IPS DF 6.9 (cell line): Measurements from ENCODE around the gene ADAM12.

ENCODE experiments used
- DNase-seq: peaks from one replicate; pipeline ENCODE4 v3.0.0-alpha.2; 2013; ENCODE audit warnings: low read depth, low spot score
- H3K27ac ChIP-seq: one replicate; pipeline ENCODE4 v1.5.1; 2013; ENCODE audit warnings: low read length, control low read depth
- H3K27me3 ChIP-seq: 2 replicates; pipeline ENCODE4 v1.6.1; 2013; ENCODE audit warnings: mild to moderate bottlenecking, low read length; ENCODE audit not compliant: control insufficient read depth, insufficient read depth
- H3K36me3 ChIP-seq: 2 replicates; pipeline ENCODE4 v1.6.1; 2013; ENCODE audit warnings: low read length; ENCODE audit not compliant: control insufficient read depth, insufficient read depth
- H3K4me1 ChIP-seq: 2 replicates; pipeline ENCODE4 v1.6.1; 2013; ENCODE audit warnings: low read length; ENCODE audit not compliant: control insufficient read depth, insufficient read depth
- H3K4me3 ChIP-seq: 2 replicates; pipeline ENCODE4 v1.5.1; 2013; ENCODE audit warnings: mild to moderate bottlenecking, low read length
- H3K9me3 ChIP-seq: 2 replicates; pipeline ENCODE4 v1.6.1; 2013; ENCODE audit warnings: low read length, inconsistent platforms; ENCODE audit not compliant: control insufficient read depth, insufficient read depth
- WGBS: extraction: QIAGEN DNeasy Blood & Tissue Kit; methylation state at CpG from one replicate; pipeline ENCODE4 v1.1.7; 2013; ENCODE audit warnings: mixed read lengths, missing lambda C conversion rate; ENCODE audit not compliant: insufficient read length, insufficient coverage; 5-methylcytosine and 5-hydroxymethylcytosine counted together

ADAM12 gene

GRCh38 chr10:126201603-126202002, 186.7 kb downstream of the ADAM12 start:
- H3K27ac ChIP-seq = no peak overlapping the region

GRCh38 chr10:126199221-126199998, 188.9 kb downstream of the ADAM12 start:
- Histone ChIP-seq H3K4me3 (no peak overlapping the region), H3K27ac (no peak overlapping the region), H3K4me1 (no peaks in the 10 kb centered on the region), H3K36me3 (no peaks in the 10 kb centered on the region), H3K9me3 (no peaks in the 10 kb centered on the region), H3K27me3 (no peaks in the 10 kb centered on the region)
- no peak for DNase-seq
- WGBS = no CpG with 5 or more reads among the region's 13 CpGs

More at GRCh38 chr10:126201603-126202002, 186.7 kb downstream of the ADAM12 start:
- no peak overlapping the region for H3K4me3 ChIP-seq
- H3K27me3 ChIP-seq = no peaks in the 10 kb centered on the region
- H3K9me3 ChIP-seq = no peaks in the 10 kb centered on the region
- no peaks in the 10 kb centered on the region for H3K36me3 ChIP-seq
- no peaks in the 10 kb centered on the region for H3K4me1 ChIP-seq
- DNase-seq = no peak
- no CpG with 5 or more reads among the region's 8 CpGs for WGBS

GRCh38 chr10:126198681-126199080, 189.6 kb downstream of the ADAM12 start:
- Histone ChIP-seq H3K27me3 (no peaks in the 10 kb centered on the region), H3K4me3 (no peak overlapping the region), H3K4me1 (no peaks in the 10 kb centered on the region), H3K36me3 (no peaks in the 10 kb centered on the region), H3K9me3 (no peaks in the 10 kb centered on the region), H3K27ac (no peak overlapping the region)
- DNase-seq = no peak

- H3K36me3 ChIP-seq = no peaks in the 10 kb centered on the region
- no CpG with 5 or more reads among the region's 9 CpGs for WGBS
- DNase-seq = no peak
- H3K27me3 ChIP-seq = no peaks in the 10 kb centered on the region
- no peaks in the 10 kb centered on the region for H3K4me1 ChIP-seq
- no peak overlapping the region for H3K27ac ChIP-seq
- H3K9me3 ChIP-seq = no peaks in the 10 kb centered on the region
- H3K4me3 ChIP-seq = no peak overlapping the region
Observed at GRCh38 chr10:126197036-126197543, 191.2 kb downstream of the ADAM12 start.

- no CpG with 5 or more reads among the region's 3 CpGs for WGBS
- H3K4me1 ChIP-seq = no peaks in the 10 kb centered on the region
- H3K27ac ChIP-seq = no peak overlapping the region
- no peak overlapping the region for H3K4me3 ChIP-seq
- no peaks in the 10 kb centered on the region for H3K36me3 ChIP-seq
- no peaks in the 10 kb centered on the region for H3K9me3 ChIP-seq
- no peak for DNase-seq
- H3K27me3 ChIP-seq = no peaks in the 10 kb centered on the region
Observed at GRCh38 chr10:126196281-126196680, 192.0 kb downstream of the ADAM12 start.

- H3K27ac ChIP-seq = no peak overlapping the region
- H3K9me3 ChIP-seq = no peaks in the 10 kb centered on the region
- no peaks in the 10 kb centered on the region for H3K27me3 ChIP-seq
- H3K4me3 ChIP-seq = no peak overlapping the region
- H3K4me1 ChIP-seq = no peaks in the 10 kb centered on the region
- no CpG with 5 or more reads among the region's 4 CpGs for WGBS
- H3K36me3 ChIP-seq = no peaks in the 10 kb centered on the region
- no peak for DNase-seq
Observed at GRCh38 chr10:126191192-126191591, 197.1 kb downstream of the ADAM12 start.

GRCh38 chr10:126188679-126189200, 199.5 kb downstream of the ADAM12 start:
- no peaks in the 10 kb centered on the region for H3K27me3 ChIP-seq
- no peaks in the 10 kb centered on the region for H3K4me1 ChIP-seq
- H3K27ac ChIP-seq = no peak overlapping the region

GRCh38 chr10:126187399-126187798, 200.9 kb downstream of the ADAM12 start:
- no peaks in the 10 kb centered on the region for H3K4me1 ChIP-seq
- WGBS = no CpG with 5 or more reads among the region's 5 CpGs
- no peaks in the 10 kb centered on the region for H3K27me3 ChIP-seq
- no peaks in the 10 kb centered on the region for H3K9me3 ChIP-seq
- DNase-seq = no peak
- H3K4me3 ChIP-seq = no peak overlapping the region
- no peak overlapping the region for H3K27ac ChIP-seq
- no peaks in the 10 kb centered on the region for H3K36me3 ChIP-seq

More at GRCh38 chr10:126188679-126189200, 199.5 kb downstream of the ADAM12 start:
- Histone ChIP-seq H3K36me3 (no peaks in the 10 kb centered on the region), H3K9me3 (no peaks in the 10 kb centered on the region), H3K4me3 (no peak overlapping the region)
- 100% methylated on average over 2 of the region's 3 CpGs for WGBS
- no peak for DNase-seq

- Histone ChIP-seq H3K9me3 (no peaks in the 10 kb centered on the region), H3K36me3 (no peaks in the 10 kb centered on the region), H3K4me3 (no peak overlapping the region), H3K27me3 (no peaks in the 10 kb centered on the region), H3K4me1 (no peaks in the 10 kb centered on the region), H3K27ac (no peak overlapping the region)
- DNase-seq = no peak
- no CpG with 5 or more reads among the region's 5 CpGs for WGBS
Observed at GRCh38 chr10:126186766-126187165, 201.5 kb downstream of the ADAM12 start.

GRCh38 chr10:126185676-126186447, 202.4 kb downstream of the ADAM12 start:
- Histone ChIP-seq H3K27me3 (no peaks in the 10 kb centered on the region), H3K27ac (no peak overlapping the region), H3K4me1 (no peaks in the 10 kb centered on the region), H3K9me3 (no peaks in the 10 kb centered on the region), H3K4me3 (no peak overlapping the region), H3K36me3 (no peaks in the 10 kb centered on the region)
- no peak for DNase-seq
- WGBS = no CpG with 5 or more reads among the region's 10 CpGs
